T-helper 22 cell (primary cell): Measurements from ENCODE around the gene TRAF1.
"Not testable (repeated sequence)": the region's sequence is repeated elsewhere in the genome, so short reads cannot be mapped to it uniquely, and the experiment has no call there.

Experiments
- DNase-seq: peaks from one replicate; pipeline ENCODE4 v3.0.0-alpha.2; 2020; ENCODE audit warnings: low read depth

Gene TRAF1

GRCh38 chr9:120926397-120926928, at the start of gene TRAF1:
TSS of gene TRAF1 (minus strand) at chr9:120926796. CDS start at chr9:120926075, 721 bp downstream.
- DNase-seq, result no peak

GRCh38 chr9:120974921-120975320, 48.3 kb upstream of the TRAF1 start:
- DNase-seq, result no peak

GRCh38 chr9:120974181-120974580, 47.6 kb upstream of the TRAF1 start:
- DNase-seq, result no peak

- no peak for DNase-seq
Observed at GRCh38 chr9:120971938-120972337, 45.3 kb upstream of the TRAF1 start.

- DNase-seq, result not testable (repeated sequence)
Observed at GRCh38 chr9:120971471-120971870, 44.9 kb upstream of the TRAF1 start.

GRCh38 chr9:120970244-120970643, 43.6 kb upstream of the TRAF1 start:
- DNase-seq, result no peak

- no peak for DNase-seq
Observed at GRCh38 chr9:120966013-120966369, 39.4 kb upstream of the TRAF1 start.

- DNase-seq, result no peak
Observed at GRCh38 chr9:120965344-120966012, 38.9 kb upstream of the TRAF1 start.

- DNase-seq, result no peak
Observed at GRCh38 chr9:120961936-120962335, 35.3 kb upstream of the TRAF1 start.

- DNase-seq, result no peak
Observed at GRCh38 chr9:120960001-120960400, 33.4 kb upstream of the TRAF1 start.

- no peak for DNase-seq
Observed at GRCh38 chr9:120956862-120957261, 30.3 kb upstream of the TRAF1 start.

GRCh38 chr9:120951960-120952618, 25.5 kb upstream of the TRAF1 start:
- no peak for DNase-seq

GRCh38 chr9:120950421-120951388, 24.1 kb upstream of the TRAF1 start:
- DNase-seq, result no peak

- no peak for DNase-seq
Observed at GRCh38 chr9:120949290-120949689, 22.7 kb upstream of the TRAF1 start.

GRCh38 chr9:120948824-120949223, 22.2 kb upstream of the TRAF1 start:
- DNase-seq, result no peak

GRCh38 chr9:120947222-120947621, 20.6 kb upstream of the TRAF1 start:
- DNase-seq, result no peak

GRCh38 chr9:120946259-120946658, 19.7 kb upstream of the TRAF1 start:
- no peak for DNase-seq

- DNase-seq, result no peak
Observed at GRCh38 chr9:120944948-120945347, 18.4 kb upstream of the TRAF1 start.

- DNase-seq, result no peak
Observed at GRCh38 chr9:120944434-120944843, 17.8 kb upstream of the TRAF1 start.

GRCh38 chr9:120942186-120943001, 15.8 kb upstream of the TRAF1 start:
- no peak for DNase-seq

- no peak for DNase-seq
Observed at GRCh38 chr9:120941046-120941770, 14.6 kb upstream of the TRAF1 start.
